Upper lobe of right lung (tissue), 1 donor: Measurements from ENCODE around the gene TIMM17A. TPM values are rescaled to one million over a fixed set of nuclear protein-coding genes. Genes with fewer than 3 reads are reported as not detected.

Experiments used
- ATAC-seq: fragments of 200-7000 bp; cut with Tn5 transposase; one replicate; pipeline ENCODE4 v1.9.1; 2020; ENCODE audit warnings: mild to moderate bottlenecking, moderate library complexity
- DNase-seq: peaks from one replicate; pipeline ENCODE4 v3.0.0-alpha.2; 2020
- H3K27ac ChIP-seq: fragments of 200-600 bp; one replicate; pipeline ENCODE4 v1.8.0; 2022
- H3K27me3 ChIP-seq: fragments of 200-600 bp; one replicate; pipeline ENCODE4 v1.8.0; 2022; ENCODE audit warnings: mild to moderate bottlenecking
- H3K36me3 ChIP-seq: fragments of 200-600 bp; one replicate; pipeline ENCODE4 v1.8.0; 2022
- H3K4me1 ChIP-seq: fragments of 200-600 bp; one replicate; pipeline ENCODE4 v1.8.0; 2022
- H3K4me3 ChIP-seq: fragments of 200-600 bp; one replicate; pipeline ENCODE4 v1.8.0; 2022; ENCODE audit warnings: mild to moderate bottlenecking
- H3K9me3 ChIP-seq: fragments of 200-600 bp; one replicate; pipeline ENCODE4 v1.8.0; 2022
- intact Hi-C: fragments of 100-400 bp; cut with DNase I; formaldehyde crosslinking; loops from one replicate; pipeline ENCODE4 v1.11.0; 2022
- long read RNA-seq: library from polyadenylated mRNA; unstranded; transcript quantifications from one replicate; pipeline ENCODE4 v2.0.0, GENCODE V29; 2021
- total RNA-seq: library from RNA; stranded (reverse); fragmentation: NEBNext Ultra II Directional; extraction: Animal tissue kit (Norgen Biotek cat#: 25700); gene quantifications from one replicate; pipeline ENCODE4 v1.2.1, GENCODE V29; 2021
- TF ChIP-seq, protein P1 (sequence below): fragments of 200-600 bp; IDR thresholded peaks from one replicate; pipeline ENCODE4 v1.8.0; 2022; ENCODE audit warnings: antibody characterized with exemption
- donor health status: DM: no; HTN: yes; CAD: no; lungs with severe emphysema.

The TIMM17A gene
- 33.9 TPM for total RNA-seq
- long read RNA-seq, transcript TIMM17A-201 (6 exons, 1,659 nt): major isoform, 23 of 26 reads
- long read RNA-seq, partial matches to known transcripts: 1 of 26 reads
- long read RNA-seq, other reads (novel, unspliced or antisense): 1 of 26 reads

DNA sequence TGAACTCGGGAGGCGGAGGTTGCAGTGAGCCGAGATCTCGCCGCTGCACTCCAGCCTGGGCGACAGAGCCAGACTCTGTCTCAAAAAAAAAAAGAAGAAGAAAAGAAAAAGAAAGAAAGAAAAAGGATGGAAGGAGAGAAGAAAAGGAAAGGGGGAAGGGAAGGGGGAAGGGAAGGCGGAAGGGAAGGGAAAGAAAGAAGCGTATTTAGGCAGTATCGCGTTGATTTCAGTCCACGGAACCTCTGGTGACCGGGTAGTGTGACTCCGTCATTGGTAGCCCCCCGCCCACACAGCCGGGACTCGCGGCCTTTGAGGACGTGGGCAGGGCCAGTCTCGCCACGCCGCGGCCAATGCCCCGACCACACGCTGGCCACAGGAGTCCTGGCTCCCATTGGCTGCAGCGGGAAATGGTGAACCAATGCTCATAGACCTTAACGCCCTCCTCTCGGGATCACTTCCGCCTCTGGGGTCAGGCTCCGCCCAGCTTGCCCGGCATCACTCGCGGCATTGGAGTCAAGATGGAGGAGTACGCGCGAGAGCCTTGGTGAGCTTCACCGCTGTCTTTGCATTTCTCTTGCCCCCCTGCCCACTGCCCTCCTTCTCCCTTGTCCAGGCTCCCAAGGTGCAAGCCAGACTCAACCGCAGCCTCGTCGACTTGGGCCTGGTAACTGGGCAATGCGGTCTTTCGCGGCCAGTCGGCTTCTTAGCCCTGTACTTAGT is at the start of gene TIMM17A:
Gene TIMM17A, plus strand, starts transcription at position 495 of the 720 bp plus-strand sequence. Its CDS starts 24 bp downstream, at position 519.
- intact Hi-C loops: no loop called here
- ATAC-seq: peak; percentile 100
- peaks cover 30% of the 10 kb centered on the region for H3K36me3 ChIP-seq
- H3K4me3 ChIP-seq: peak within 1 kb of the TSS; percentile 96
- peak; percentile 98 for DNase-seq
- TF ChIP-seq, protein P1, sequence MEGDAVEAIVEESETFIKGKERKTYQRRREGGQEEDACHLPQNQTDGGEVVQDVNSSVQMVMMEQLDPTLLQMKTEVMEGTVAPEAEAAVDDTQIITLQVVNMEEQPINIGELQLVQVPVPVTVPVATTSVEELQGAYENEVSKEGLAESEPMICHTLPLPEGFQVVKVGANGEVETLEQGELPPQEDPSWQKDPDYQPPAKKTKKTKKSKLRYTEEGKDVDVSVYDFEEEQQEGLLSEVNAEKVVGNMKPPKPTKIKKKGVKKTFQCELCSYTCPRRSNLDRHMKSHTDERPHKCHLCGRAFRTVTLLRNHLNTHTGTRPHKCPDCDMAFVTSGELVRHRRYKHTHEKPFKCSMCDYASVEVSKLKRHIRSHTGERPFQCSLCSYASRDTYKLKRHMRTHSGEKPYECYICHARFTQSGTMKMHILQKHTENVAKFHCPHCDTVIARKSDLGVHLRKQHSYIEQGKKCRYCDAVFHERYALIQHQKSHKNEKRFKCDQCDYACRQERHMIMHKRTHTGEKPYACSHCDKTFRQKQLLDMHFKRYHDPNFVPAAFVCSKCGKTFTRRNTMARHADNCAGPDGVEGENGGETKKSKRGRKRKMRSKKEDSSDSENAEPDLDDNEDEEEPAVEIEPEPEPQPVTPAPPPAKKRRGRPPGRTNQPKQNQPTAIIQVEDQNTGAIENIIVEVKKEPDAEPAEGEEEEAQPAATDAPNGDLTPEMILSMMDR: no peak
- no peaks in the 10 kb centered on the region for H3K27me3 ChIP-seq
- peaks cover 13% of the 10 kb centered on the region for H3K4me1 ChIP-seq
- no peaks in the 10 kb centered on the region for H3K9me3 ChIP-seq
- H3K27ac ChIP-seq: peak within 1 kb of the TSS; percentile 86

DNA sequence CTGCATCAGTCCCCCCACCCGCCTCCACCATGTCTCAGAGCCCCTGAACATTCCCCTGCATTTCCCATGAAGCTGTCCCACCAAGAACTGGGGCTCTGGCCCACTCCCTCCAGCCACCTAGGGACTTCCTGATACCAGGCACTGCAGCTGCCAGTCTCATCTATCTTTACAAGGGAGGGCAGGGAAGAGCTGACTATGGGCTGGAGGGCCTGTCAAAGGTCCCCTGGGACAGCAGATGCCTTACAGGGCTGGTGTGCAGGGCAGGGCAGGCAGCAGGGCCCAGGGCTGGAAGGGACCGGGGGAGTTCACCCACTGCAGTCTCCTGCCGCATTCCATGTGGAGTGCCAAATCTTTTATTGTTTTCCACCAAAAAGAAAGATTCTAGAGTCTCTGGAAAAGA is 49.0 kb upstream of the TIMM17A start:
- ATAC-seq (no peak), DNase-seq (no peak)
- Histone ChIP-seq H3K36me3 (no peaks in the 10 kb centered on the region), H3K27me3 (no peaks in the 10 kb centered on the region), H3K9me3 (no peaks in the 10 kb centered on the region), H3K27ac (peak overlapping the region; percentile 3), H3K4me3 (no peak overlapping the region), H3K4me1 (peaks cover 22% of the 10 kb centered on the region)
- intact Hi-C loops: no loop called here
- TF ChIP-seq, protein P1: no peak

DNA sequence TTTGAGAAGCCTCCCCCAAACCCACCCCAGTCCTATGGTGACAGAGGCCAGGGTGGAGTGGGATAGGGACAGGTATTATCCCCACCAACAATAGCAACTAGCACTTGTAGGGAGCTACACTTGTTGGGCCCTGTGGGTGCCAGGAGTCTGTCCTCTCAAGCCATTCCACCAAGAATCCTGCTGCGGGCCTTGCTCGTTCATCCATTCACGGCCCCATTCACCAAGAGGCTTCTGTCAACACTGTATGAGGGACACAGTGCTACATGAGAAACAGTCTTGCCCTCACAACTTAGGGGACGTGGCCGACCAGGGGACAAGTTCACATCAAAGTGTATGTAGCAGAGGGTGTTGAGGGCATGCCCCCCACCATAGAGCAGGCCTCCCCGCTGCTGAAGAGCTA is 47.7 kb upstream of the TIMM17A start:
- no peak for DNase-seq
- intact Hi-C loops: no loop called here
- Histone ChIP-seq H3K4me1 (peaks cover 22% of the 10 kb centered on the region), H3K36me3 (no peaks in the 10 kb centered on the region), H3K27me3 (no peaks in the 10 kb centered on the region), H3K4me3 (no peak overlapping the region), H3K27ac (peak overlapping the region; percentile 24), H3K9me3 (no peaks in the 10 kb centered on the region)
- TF ChIP-seq, protein P1: no peak
- no peak for ATAC-seq

DNA sequence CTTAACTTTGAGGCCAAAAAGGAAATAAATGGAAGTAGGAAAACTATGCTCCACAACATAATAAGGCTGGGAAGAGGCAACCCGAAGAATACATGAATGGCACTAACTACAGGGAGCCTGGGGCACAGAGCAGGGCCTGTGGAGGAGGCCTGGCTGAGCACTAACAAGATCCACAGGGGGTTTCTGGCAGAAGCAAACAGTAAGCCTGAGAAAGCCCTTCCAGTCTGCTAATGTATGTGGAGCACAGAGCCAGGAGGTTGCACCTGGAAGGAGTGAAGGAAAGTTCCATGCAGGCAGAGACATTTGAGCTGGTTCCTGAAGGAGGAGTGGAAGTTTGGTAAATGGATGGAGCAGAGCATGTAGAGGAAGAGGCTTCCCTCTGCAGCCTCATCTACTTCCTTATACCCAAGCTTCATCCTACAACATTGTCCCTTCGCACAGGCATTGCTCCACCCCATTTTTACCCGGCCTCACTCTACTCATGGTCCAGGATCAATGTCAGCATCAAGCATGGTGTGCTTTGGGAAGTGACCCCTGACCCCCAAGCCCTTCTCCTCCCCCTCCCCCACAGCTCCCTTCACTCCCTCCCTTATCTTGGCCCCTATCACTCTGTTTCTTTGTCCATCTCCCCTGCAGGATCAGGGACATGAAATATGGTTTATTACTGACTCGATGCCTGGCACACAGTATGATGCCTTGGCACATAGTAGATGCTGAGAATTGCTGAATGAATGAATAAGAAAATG is 43.3 kb upstream of the TIMM17A start:
- TF ChIP-seq, protein P1: no peak
- no peaks in the 10 kb centered on the region for H3K9me3 ChIP-seq
- ATAC-seq (no peak), DNase-seq (no peak)
- peaks cover 6% of the 10 kb centered on the region for H3K4me1 ChIP-seq
- intact Hi-C loops: no loop called here
- no peaks in the 10 kb centered on the region for H3K27me3 ChIP-seq
- H3K4me3 ChIP-seq: no peak overlapping the region
- no peaks in the 10 kb centered on the region for H3K36me3 ChIP-seq
- H3K27ac ChIP-seq: no peak overlapping the region

DNA sequence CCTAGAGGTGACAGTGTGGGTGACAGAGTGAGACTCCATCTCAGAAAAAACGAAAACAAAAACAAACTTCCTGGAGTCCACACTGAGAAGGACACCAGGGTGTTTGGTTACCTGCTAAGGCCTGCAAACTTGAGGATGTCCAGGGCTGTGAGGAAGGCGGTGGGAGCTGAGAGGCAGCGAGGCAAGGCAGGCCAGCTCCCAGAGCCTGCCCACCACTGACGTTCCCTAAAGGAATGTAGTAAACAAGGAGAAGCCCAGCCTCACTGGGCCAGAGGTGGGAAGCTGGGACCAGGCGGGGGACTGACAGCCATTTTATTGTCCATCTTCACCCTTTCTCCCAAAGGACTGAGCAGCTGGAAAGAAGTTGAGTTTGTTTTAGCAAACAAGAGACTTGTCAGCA is 42.5 kb upstream of the TIMM17A start:
- no peak overlapping the region for H3K4me3 ChIP-seq
- peak overlapping the region; percentile 6 for H3K27ac ChIP-seq
- TF ChIP-seq, protein P1: no peak
- no peaks in the 10 kb centered on the region for H3K27me3 ChIP-seq
- ATAC-seq (no peak), DNase-seq (no peak)
- H3K4me1 ChIP-seq: peaks cover 14% of the 10 kb centered on the region
- no peaks in the 10 kb centered on the region for H3K36me3 ChIP-seq
- no peaks in the 10 kb centered on the region for H3K9me3 ChIP-seq
- intact Hi-C loops: no loop called here
